Measurements from ENCODE around the gene ZNF273. TPM values are rescaled to one million over a fixed set of nuclear protein-coding genes. Genes with fewer than 3 reads are reported as not detected.
A peak's percentile ranks its signal among the peaks of the same experiment; 100 is the strongest.

Gene ZNF273
- total RNA-seq, 1 experiment from 2014 or later = 9.0 TPM

- no peak for DNase-seq (ENCODE audit: low read depth, low spot score)
- in situ Hi-C loops (cut with HindIII; ENCODE audit: low pct_unique_long_range_greater_than_20kb, low sequenced_read_pairs) = no loop called here
Observed at GRCh38 chr7:64875258-64875657, 27.8 kb upstream of the ZNF273 start.

GRCh38 chr7:64875658-64876406 is 27.2 kb upstream of the ZNF273 start:
- no peak for DNase-seq (ENCODE audit: low read depth, low spot score)
- in situ Hi-C loops (cut with HindIII; ENCODE audit: low pct_unique_long_range_greater_than_20kb, low sequenced_read_pairs) = no loop called here

GRCh38 chr7:64876792-64877713 is 26.0 kb upstream of the ZNF273 start:
- peak; percentile 19 for DNase-seq (ENCODE audit: low read depth, low spot score)
- in situ Hi-C loops (cut with HindIII; ENCODE audit: low pct_unique_long_range_greater_than_20kb, low sequenced_read_pairs) = no loop called here

GRCh38 chr7:64877714-64878610 is 25.1 kb upstream of the ZNF273 start:
- in situ Hi-C loops (cut with HindIII; ENCODE audit: low pct_unique_long_range_greater_than_20kb, low sequenced_read_pairs) = no loop called here
- DNase-seq (ENCODE audit: low read depth, low spot score) = no peak

- DNase-seq (ENCODE audit: low read depth, low spot score) = no peak
- in situ Hi-C loops (cut with HindIII; ENCODE audit: low pct_unique_long_range_greater_than_20kb, low sequenced_read_pairs) = no loop called here
Observed at GRCh38 chr7:64878684-64879083, 24.4 kb upstream of the ZNF273 start.

GRCh38 chr7:64879086-64879730 is 23.9 kb upstream of the ZNF273 start:
- no peak for DNase-seq (ENCODE audit: low read depth, low spot score)
- in situ Hi-C loops (cut with HindIII; ENCODE audit: low pct_unique_long_range_greater_than_20kb, low sequenced_read_pairs) = no loop called here

GRCh38 chr7:64879800-64880199 is 23.3 kb upstream of the ZNF273 start:
- in situ Hi-C loops (cut with HindIII; ENCODE audit: low pct_unique_long_range_greater_than_20kb, low sequenced_read_pairs) = no loop called here
- DNase-seq (ENCODE audit: low read depth, low spot score) = no peak

GRCh38 chr7:64880322-64881297 is 22.5 kb upstream of the ZNF273 start:
- in situ Hi-C loops (cut with HindIII; ENCODE audit: low pct_unique_long_range_greater_than_20kb, low sequenced_read_pairs) = no loop called here
- no peak for DNase-seq (ENCODE audit: low read depth, low spot score)

- in situ Hi-C loops (cut with HindIII; ENCODE audit: low pct_unique_long_range_greater_than_20kb, low sequenced_read_pairs) = no loop called here
- DNase-seq (ENCODE audit: low read depth, low spot score) = no peak
Observed at GRCh38 chr7:64881461-64882287, 21.4 kb upstream of the ZNF273 start.

GRCh38 chr7:64882341-64883112 is 20.5 kb upstream of the ZNF273 start:
- in situ Hi-C loops (cut with HindIII; ENCODE audit: low pct_unique_long_range_greater_than_20kb, low sequenced_read_pairs) = no loop called here
- DNase-seq (ENCODE audit: low read depth, low spot score) = no peak

GRCh38 chr7:64883113-64883905 is 19.8 kb upstream of the ZNF273 start:
- no peak for DNase-seq (ENCODE audit: low read depth, low spot score)
- in situ Hi-C loops (cut with HindIII; ENCODE audit: low pct_unique_long_range_greater_than_20kb, low sequenced_read_pairs) = no loop called here

GRCh38 chr7:64884085-64884912 is 18.8 kb upstream of the ZNF273 start:
- no peak for DNase-seq (ENCODE audit: low read depth, low spot score)
- in situ Hi-C loops (cut with HindIII; ENCODE audit: low pct_unique_long_range_greater_than_20kb, low sequenced_read_pairs) = no loop called here

GRCh38 chr7:64884913-64885370 is 18.1 kb upstream of the ZNF273 start:
- in situ Hi-C loops (cut with HindIII; ENCODE audit: low pct_unique_long_range_greater_than_20kb, low sequenced_read_pairs) = no loop called here
- DNase-seq (ENCODE audit: low read depth, low spot score) = no peak
